Hepatocyte (in vitro differentiated cells): Measurements from ENCODE around the gene OPRL1. TPM values are rescaled to one million over a fixed set of nuclear protein-coding genes. Genes with fewer than 3 reads are reported as not detected.

Experiments
- DNase-seq: peaks from one replicate; pipeline ENCODE4 v3.0.0-alpha.2; 2016; ENCODE audit warnings: low spot score
- H2AFZ ChIP-seq: fragments of 200-600 bp; sonication (generic); 2 replicates; pipeline ENCODE4 v1.6.0; 2016; ENCODE audit warnings: antibody characterized with exemption, mild to moderate bottlenecking
- H3K27ac ChIP-seq: fragments of 200-600 bp; sonication (generic); 2 replicates; pipeline ENCODE4 v1.5.1; 2016; ENCODE audit warnings: mild to moderate bottlenecking
- H3K27me3 ChIP-seq: fragments of 200-600 bp; sonication (generic); 2 replicates; pipeline ENCODE4 v1.6.1; 2016
- H3K36me3 ChIP-seq: fragments of 200-600 bp; sonication (generic); replicated peaks from 2 replicates; pipeline ENCODE4 v1.5.1; 2016; ENCODE audit warnings: low read depth; ENCODE audit not compliant: insufficient read depth
- H3K4me1 ChIP-seq: fragments of 200-600 bp; sonication (generic); 2 replicates; pipeline ENCODE4 v1.5.1; 2016; ENCODE audit warnings: mild to moderate bottlenecking, moderate library complexity; ENCODE audit not compliant: insufficient read depth
- H3K4me2 ChIP-seq: fragments of 200-600 bp; sonication (generic); 2 replicates; pipeline ENCODE4 v1.6.0; 2016
- H3K4me3 ChIP-seq: fragments of 200-600 bp; sonication (generic); 2 replicates; pipeline ENCODE4 v1.5.1; 2016; ENCODE audit warnings: mild to moderate bottlenecking
- H3K79me2 ChIP-seq: fragments of 200-600 bp; sonication (generic); 2 replicates; pipeline ENCODE4 v1.6.0; 2017; ENCODE audit warnings: mild to moderate bottlenecking
- H3K9me2 ChIP-seq: fragments of 200-600 bp; sonication (generic); replicated peaks from 2 replicates; pipeline ENCODE4 v1.6.0; 2017; ENCODE audit warnings: mild to moderate bottlenecking; ENCODE audit not compliant: insufficient read depth
- H3K9me3 ChIP-seq: fragments of 200-600 bp; sonication (generic); 2 replicates; pipeline ENCODE4 v1.5.1; 2016; ENCODE audit warnings: low read depth, mild to moderate bottlenecking
- H4K20me1 ChIP-seq: fragments of 200-600 bp; sonication (generic); 2 replicates; pipeline ENCODE4 v1.6.0; 2016; ENCODE audit warnings: mild to moderate bottlenecking; ENCODE audit not compliant: insufficient read depth, poor library complexity, severe bottlenecking
- CTCF ChIP-seq: fragments of 200-600 bp; sonication (generic); IDR thresholded peaks from 2 replicates; pipeline ENCODE4 v1.5.1; 2016; ENCODE audit warnings: antibody characterized with exemption, mild to moderate bottlenecking; ENCODE audit not compliant: poor library complexity
- EZH2 ChIP-seq: fragments of 200-600 bp; sonication (generic); IDR thresholded peaks from 2 replicates; pipeline ENCODE4 v1.6.1; 2016; ENCODE audit warnings: antibody characterized with exemption, mild to moderate bottlenecking, borderline replicate concordance
- EZH2phosphoT487 ChIP-seq: fragments of 200-600 bp; sonication (generic); IDR thresholded peaks from one replicate; pipeline ENCODE4 v1.6.1; 2018; ENCODE audit warnings: antibody characterized with exemption, mild to moderate bottlenecking, low read depth, moderate library complexity; ENCODE audit not compliant: unreplicated experiment, severe bottlenecking
- WGBS: methylation state at CpG from one replicate; pipeline ENCODE4 v1.1.6; 2016; ENCODE audit warnings: low lambda C conversion rate; ENCODE audit errors: missing lambda C conversion rate; 5-methylcytosine and 5-hydroxymethylcytosine counted together
- polyA plus RNA-seq: library from polyadenylated mRNA; unstranded; fragments of >200 nt; fragmentation: Nextera tagmentation; extraction: Ambion mirVana; gene quantifications from 2 replicates; pipeline ENCODE4 v1.2.1, GENCODE V29; 2016
- total RNA-seq: library from RNA; depleted of rRNA; stranded (reverse); fragments of >200 nt; gene quantifications from 2 replicates; pipeline ENCODE4 v1.2.3, GENCODE V29; 2014

OPRL1 gene
- total and polyA plus RNA-seq, 2 experiments from 2014 or later, result 0.50 to 1.5 TPM

- WGBS, result 85% methylated on average over 19 of the region's 19 CpGs
- no peak overlapping the region for H2AFZ ChIP-seq
- TF ChIP-seq CTCF (no peak), EZH2 (no peak), EZH2phosphoT487 (no peak)
- no peak overlapping the region for H3K4me3 ChIP-seq
- H4K20me1 ChIP-seq, result no peaks in the 10 kb centered on the region
- DNase-seq, result no peak
- H3K9me3 ChIP-seq, result no peaks in the 10 kb centered on the region
- no peaks in the 10 kb centered on the region for H3K9me2 ChIP-seq
- no peaks in the 10 kb centered on the region for H3K36me3 ChIP-seq
- no peaks in the 10 kb centered on the region for H3K79me2 ChIP-seq
- H3K4me2 ChIP-seq, result no peak overlapping the region
- H3K27me3 ChIP-seq, result peaks cover 8% of the 10 kb centered on the region
- H3K4me1 ChIP-seq, result no peaks in the 10 kb centered on the region
- no peak overlapping the region for H3K27ac ChIP-seq
These were observed 28.0 kb downstream of the OPRL1 start for GRCh38 chr20:64107736-64108457.

- Histone ChIP-seq H3K9me3 (no peaks in the 10 kb centered on the region), H3K79me2 (no peaks in the 10 kb centered on the region), H3K4me3 (no peak overlapping the region), H3K4me2 (no peak overlapping the region), H3K36me3 (no peaks in the 10 kb centered on the region), H3K27me3 (no peaks in the 10 kb centered on the region), H3K4me1 (no peaks in the 10 kb centered on the region), H4K20me1 (no peaks in the 10 kb centered on the region), H3K9me2 (no peaks in the 10 kb centered on the region), H2AFZ (no peak overlapping the region), H3K27ac (no peak overlapping the region)
- WGBS, result 83% methylated on average over 25 of the region's 26 CpGs
- DNase-seq, result no peak
- TF ChIP-seq EZH2 (no peak), EZH2phosphoT487 (no peak), CTCF (no peak)
These were observed 29.1 kb downstream of the OPRL1 start for GRCh38 chr20:64108731-64109681.

- 77% methylated on average over 16 of the region's 16 CpGs for WGBS
- H3K27ac ChIP-seq, result no peak overlapping the region
- no peak overlapping the region for H2AFZ ChIP-seq
- H3K4me3 ChIP-seq, result no peak overlapping the region
- no peaks in the 10 kb centered on the region for H3K27me3 ChIP-seq
- no peak for DNase-seq
- TF ChIP-seq CTCF, result no peak
- no peak for TF ChIP-seq EZH2phosphoT487
- no peak for TF ChIP-seq EZH2
- no peaks in the 10 kb centered on the region for H3K9me2 ChIP-seq
- H3K9me3 ChIP-seq, result no peaks in the 10 kb centered on the region
- H3K4me2 ChIP-seq, result no peak overlapping the region
- no peaks in the 10 kb centered on the region for H3K4me1 ChIP-seq
- H3K79me2 ChIP-seq, result no peaks in the 10 kb centered on the region
- no peaks in the 10 kb centered on the region for H4K20me1 ChIP-seq
- H3K36me3 ChIP-seq, result no peaks in the 10 kb centered on the region
These were observed 30.0 kb downstream of the OPRL1 start for GRCh38 chr20:64109831-64110391.
